ENCODE results near the gene SLC4A5. TPM values are rescaled to one million over a fixed set of nuclear protein-coding genes. Genes with fewer than 3 reads are reported as not detected.

SLC4A5 gene
- total RNA-seq, 3 donors from 2014 or later, result 2.1 to 3.1 (median 2.1) TPM

GRCh38 chr2:74366036-74366435 lies 22.8 kb upstream of the SLC4A5 start:
- no peak for TF ChIP-seq CTCF (IDR thresholded peaks at IDR 0.05)
- Histone ChIP-seq H3K36me3 (ENCODE audit: low read depth) (peaks cover 29% of the 10 kb centered on the region), H3K9me3 (no peaks in the 10 kb centered on the region), H3K4me3 (no peak overlapping the region), H3K4me1 (ENCODE audit: low read depth) (no peaks in the 10 kb centered on the region)
- intact Hi-C loops (cut with DNase I, micrococcal nuclease), result no loop called here
- no peak for ATAC-seq
- DNase-seq, result no peak

- DNase-seq (no peak), ATAC-seq (peak; percentile 54)
- H3K4me3 ChIP-seq, result no peak overlapping the region
- no peak for TF ChIP-seq CTCF (IDR thresholded peaks at IDR 0.05)
- intact Hi-C loops (cut with DNase I, micrococcal nuclease), result no loop called here
- peaks cover 23% of the 10 kb centered on the region for H3K36me3 ChIP-seq (ENCODE audit: low read depth)
- H3K4me1 ChIP-seq (ENCODE audit: low read depth), result no peaks in the 10 kb centered on the region
- no peaks in the 10 kb centered on the region for H3K9me3 ChIP-seq
Observed at GRCh38 chr2:74364533-74365505, 21.6 kb upstream of the SLC4A5 start.

GRCh38 chr2:74361327-74361726 lies 18.1 kb upstream of the SLC4A5 start:
- no peak for TF ChIP-seq CTCF (IDR thresholded peaks at IDR 0.05)
- Histone ChIP-seq H3K9me3 (no peaks in the 10 kb centered on the region), H3K4me1 (ENCODE audit: low read depth) (no peaks in the 10 kb centered on the region), H3K36me3 (ENCODE audit: low read depth) (peaks cover 3% of the 10 kb centered on the region), H3K4me3 (no peak overlapping the region)
- DNase-seq (no peak), ATAC-seq (no peak)
- intact Hi-C loops (cut with DNase I, micrococcal nuclease), result no loop called here

GRCh38 chr2:74357627-74358026 lies 14.4 kb upstream of the SLC4A5 start:
- H3K36me3 ChIP-seq (ENCODE audit: low read depth), result peaks cover 3% of the 10 kb centered on the region
- H3K4me3 ChIP-seq, result no peak overlapping the region
- no peak for DNase-seq
- TF ChIP-seq CTCF (IDR thresholded peaks at IDR 0.05), result no peak
- intact Hi-C loops (cut with DNase I, micrococcal nuclease), result no loop called here
- no peaks in the 10 kb centered on the region for H3K4me1 ChIP-seq (ENCODE audit: low read depth)
- no peaks in the 10 kb centered on the region for H3K9me3 ChIP-seq
- ATAC-seq, result no peak

GRCh38 chr2:74349889-74350288 lies 6.7 kb upstream of the SLC4A5 start:
- Histone ChIP-seq H3K4me3 (no peak overlapping the region), H3K36me3 (ENCODE audit: low read depth) (no peaks in the 10 kb centered on the region), H3K9me3 (no peaks in the 10 kb centered on the region), H3K4me1 (ENCODE audit: low read depth) (no peaks in the 10 kb centered on the region)
- TF ChIP-seq CTCF (IDR thresholded peaks at IDR 0.05), result no peak
- no peak for DNase-seq
- no peak for ATAC-seq
- intact Hi-C loops (cut with DNase I, micrococcal nuclease), result no loop called here
